Esophagus muscularis mucosa (tissue), 4 donors: Measurements from ENCODE around the gene SH3PXD2A.

Source experiments
- CTCF ChIP-seq, 3 experiments: fragments of 200-600 bp in 2 of 3; fragments of 450-650 bp in 1 of 3; sonication (generic) in 2 of 3; IDR thresholded peaks; one replicate each; pipeline ENCODE4 v1.5.1; 2017 to 2019; ENCODE audit warnings: antibody characterized with exemption in 3 of 3, mild to moderate bottlenecking in 2 of 3, moderate library complexity in 1 of 3
- EP300 ChIP-seq: sonication (generic); formaldehyde crosslinking; IDR thresholded peaks from one replicate; pipeline ENCODE4 v1.6.1; 2017; ENCODE audit warnings: antibody characterized with exemption
- POLR2A ChIP-seq: fragments of 450-650 bp; IDR thresholded peaks from one replicate; pipeline ENCODE4 v1.6.1; 2017; ENCODE audit warnings: antibody characterized with exemption, moderate library complexity, mild to moderate bottlenecking, low read depth

GRCh38 chr10:103893817-103894216 is 38.4 kb upstream of the SH3PXD2A start:
- TF ChIP-seq CTCF (IDR thresholded peaks at IDR 0.05) (no peak), EP300 (no peak), POLR2A (no peak)
